GM18508 (cell line): Measurements from ENCODE around the gene FLT3.
A peak's percentile ranks its signal among the peaks of the same experiment; 100 is the strongest.
"Not testable (repeated sequence)": the region's sequence is repeated elsewhere in the genome, so short reads cannot be mapped to it uniquely, and the experiment has no call there.

Experiments
- ATAC-seq: cut with Tn5 transposase; IDR thresholded peaks from one replicate; pipeline ENCODE4 v1.9.1; 2021; ENCODE audit warnings: moderate number of reproducible peaks; ENCODE audit not compliant: insufficient read depth, unreplicated experiment

The FLT3 gene

GRCh38 chr13:28100150-28101121 is at the start of gene FLT3:
Gene FLT3, minus strand, starts transcription at chr13:28100576. Its CDS starts 66 bp downstream, at chr13:28100510.
- no peak for ATAC-seq

- no peak for ATAC-seq
Observed at GRCh38 chr13:28147495-28147894, 47.1 kb upstream of the FLT3 start.

- ATAC-seq, result no peak
Observed at GRCh38 chr13:28145049-28145448, 44.7 kb upstream of the FLT3 start.

- not testable (repeated sequence) for ATAC-seq
Observed at GRCh38 chr13:28141542-28141941, 41.2 kb upstream of the FLT3 start.

- ATAC-seq, result no peak
Observed at GRCh38 chr13:28140433-28141125, 40.2 kb upstream of the FLT3 start.

- ATAC-seq, result no peak
Observed at GRCh38 chr13:28138756-28139470, 38.5 kb upstream of the FLT3 start.

- peak; percentile 41 for ATAC-seq
Observed at GRCh38 chr13:28138012-28138755, 37.8 kb upstream of the FLT3 start, which contains the start of gene PAN3. Gene PAN3, plus strand, starts transcription at chr13:28138545. Its CDS starts 113 bp downstream, at chr13:28138658.

GRCh38 chr13:28137596-28137995 is 37.2 kb upstream of the FLT3 start:
- ATAC-seq, result peak; percentile 5

- ATAC-seq, result no peak
Observed at GRCh38 chr13:28136916-28137315, 36.5 kb upstream of the FLT3 start.

GRCh38 chr13:28131646-28132045 is 31.3 kb upstream of the FLT3 start:
- no peak for ATAC-seq

GRCh38 chr13:28129911-28130693 is 29.7 kb upstream of the FLT3 start:
- ATAC-seq, result no peak

GRCh38 chr13:28128926-28129325 is 28.6 kb upstream of the FLT3 start:
- no peak for ATAC-seq

- no peak for ATAC-seq
Observed at GRCh38 chr13:28128030-28128429, 27.7 kb upstream of the FLT3 start.

GRCh38 chr13:28121224-28121623 is 20.8 kb upstream of the FLT3 start:
- no peak for ATAC-seq

GRCh38 chr13:28120317-28120716 is 19.9 kb upstream of the FLT3 start:
- no peak for ATAC-seq

GRCh38 chr13:28117689-28118377 is 17.5 kb upstream of the FLT3 start:
- ATAC-seq, result no peak

GRCh38 chr13:28116736-28117135 is 16.4 kb upstream of the FLT3 start:
- ATAC-seq, result no peak

GRCh38 chr13:28110414-28110813 is 10.0 kb upstream of the FLT3 start:
- ATAC-seq, result no peak

GRCh38 chr13:28106976-28107375 is 6.6 kb upstream of the FLT3 start:
- ATAC-seq, result no peak
